Right ventricle myocardium inferior (tissue), 1 donor: ENCODE measurements around the gene CWF19L1. TPM values are rescaled to one million over a fixed set of nuclear protein-coding genes. Genes with fewer than 3 reads are reported as not detected.
A peak's percentile ranks its signal among the peaks of the same experiment; 100 is the strongest.
"Not testable (repeated sequence)": the region's sequence is repeated elsewhere in the genome, so short reads cannot be mapped to it uniquely, and the experiment has no call there.

ENCODE experiments used
- ATAC-seq: fragments of 200-7000 bp; cut with Tn5 transposase; one replicate; pipeline ENCODE4 v1.9.1; 2020; ENCODE audit warnings: mild to moderate bottlenecking, moderate library complexity
- DNase-seq: peaks from one replicate; pipeline ENCODE4 v3.0.0; 2021; ENCODE audit errors: missing footprints
- intact Hi-C: fragments of 100-400 bp; cut with DNase I; formaldehyde crosslinking; loops from one replicate; pipeline ENCODE4 v1.11.0; 2022
- long read RNA-seq: library from polyadenylated mRNA; unstranded; transcript quantifications from one replicate; pipeline ENCODE4 v2.0.0, GENCODE V29; 2021
- total RNA-seq: library from RNA; stranded (reverse); fragmentation: NEBNext Ultra II Directional; extraction: Animal tissue kit (Norgen Biotek cat#: 25700); gene quantifications from one replicate; pipeline ENCODE4 v1.2.1, GENCODE V29; 2021
- donor health status: DM: no; HTN: yes; CAD: no; lungs with severe emphysema.

The CWF19L1 gene
- total RNA-seq: 12.9 TPM
- long read RNA-seq, transcript CWF19L1-201 (14 exons, 1,815 nt): major isoform, 7 of 8 reads
- long read RNA-seq, partial matches to known transcripts: 0 of 8 reads
- long read RNA-seq, other reads (novel, unspliced or antisense): 1 of 8 reads

GRCh38 chr10:100267239-100268104 lies at the start of gene CWF19L1:
TSS of gene CWF19L1 (minus strand) at chr10:100267638. CDS start at chr10:100267593, 45 bp downstream.
- intact Hi-C loops: loop anchor here (1.0 to 10.0 kb wide), 2 partner anchors 19 to 83 kb away; partner anchors contain the start of genes BLOC1S2 and ERLIN1
- ATAC-seq: peak; percentile 96
- DNase-seq: peak; percentile 90

DNA sequence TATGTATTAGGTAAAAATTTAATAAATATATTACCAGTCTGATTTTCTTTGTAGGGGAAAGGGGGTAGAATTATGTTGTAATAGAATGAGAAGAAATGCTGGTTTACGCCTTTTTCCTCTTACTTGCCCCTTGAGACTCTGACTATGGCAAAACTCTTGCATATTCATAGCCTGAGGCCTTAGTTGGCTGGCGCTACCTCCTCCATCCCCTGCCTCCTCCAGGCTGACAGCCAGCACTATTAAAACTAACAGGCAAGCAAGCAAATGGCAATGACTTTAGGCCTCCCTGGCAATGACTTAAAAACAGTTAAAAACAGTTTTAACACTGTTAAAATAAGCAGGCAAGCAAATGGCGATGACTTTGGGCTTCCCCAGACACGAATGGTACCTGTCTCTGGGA lies 48.2 kb upstream of the CWF19L1 start:
- DNase-seq: no peak
- no peak for ATAC-seq
- intact Hi-C loops: no loop called here

DNA sequence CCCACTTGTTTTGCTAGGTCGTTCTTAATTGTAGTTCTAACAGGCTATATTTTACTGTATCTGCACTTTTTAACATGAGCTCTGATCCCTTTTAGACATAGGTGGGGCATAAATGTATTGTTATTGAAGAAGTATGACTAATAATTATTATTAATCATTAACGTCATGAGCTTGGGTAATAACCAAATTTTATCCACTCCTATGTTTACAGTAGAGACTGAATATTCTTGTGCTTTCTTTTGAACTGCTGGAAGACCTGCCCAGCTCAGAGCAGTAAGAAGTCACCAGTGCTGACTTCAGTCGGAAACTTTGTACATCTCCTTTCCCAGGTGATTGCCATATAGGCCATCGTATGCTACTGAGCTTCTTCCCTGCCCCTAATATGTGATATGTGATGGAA lies 43.9 kb upstream of the CWF19L1 start:
- no peak for DNase-seq
- no peak for ATAC-seq
- intact Hi-C loops: no loop called here

GRCh38 chr10:100307684-100308083 lies 40.2 kb upstream of the CWF19L1 start:
- intact Hi-C loops: no loop called here
- ATAC-seq (no peak), DNase-seq (no peak)

GRCh38 chr10:100306861-100307260 lies 39.4 kb upstream of the CWF19L1 start:
- intact Hi-C loops: no loop called here
- ATAC-seq (no peak), DNase-seq (no peak)

GRCh38 chr10:100304414-100304813 lies 37.0 kb upstream of the CWF19L1 start:
- DNase-seq: no peak
- no peak for ATAC-seq
- intact Hi-C loops: no loop called here

- ATAC-seq: no peak
- DNase-seq: no peak
- intact Hi-C loops: no loop called here
Measured at GRCh38 chr10:100303724-100304319, 36.4 kb upstream of the CWF19L1 start.

DNA sequence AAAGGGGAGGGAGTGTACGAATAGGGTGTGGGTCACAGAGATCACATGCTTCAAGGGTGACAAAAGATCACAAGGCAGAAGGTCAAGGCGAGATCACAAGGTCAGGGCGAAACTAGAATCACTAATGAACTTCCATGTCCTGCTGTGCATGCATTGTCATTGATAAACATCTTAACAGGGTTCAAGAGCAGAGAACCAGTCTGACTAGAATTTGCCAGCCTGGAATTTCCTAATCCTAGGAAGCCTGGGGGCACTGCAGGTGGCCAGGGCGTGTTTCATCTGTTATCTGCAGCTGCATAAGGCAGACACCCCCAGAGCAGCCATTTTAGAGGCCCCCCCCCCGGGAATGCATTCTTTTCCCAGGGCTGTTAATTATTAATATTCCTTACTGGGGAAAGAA lies 33.7 kb upstream of the CWF19L1 start:
- DNase-seq, intact Hi-C loops, ATAC-seq: not testable (repeated sequence)

- DNase-seq: no peak
- intact Hi-C loops: no loop called here
Measured at GRCh38 chr10:100297242-100297641, 29.8 kb upstream of the CWF19L1 start.

GRCh38 chr10:100293066-100293465 lies 25.6 kb upstream of the CWF19L1 start:
- intact Hi-C loops: no loop called here
- DNase-seq (no peak), ATAC-seq (no peak)

More at GRCh38 chr10:100297242-100297641, 29.8 kb upstream of the CWF19L1 start:
- no peak for ATAC-seq

DNA sequence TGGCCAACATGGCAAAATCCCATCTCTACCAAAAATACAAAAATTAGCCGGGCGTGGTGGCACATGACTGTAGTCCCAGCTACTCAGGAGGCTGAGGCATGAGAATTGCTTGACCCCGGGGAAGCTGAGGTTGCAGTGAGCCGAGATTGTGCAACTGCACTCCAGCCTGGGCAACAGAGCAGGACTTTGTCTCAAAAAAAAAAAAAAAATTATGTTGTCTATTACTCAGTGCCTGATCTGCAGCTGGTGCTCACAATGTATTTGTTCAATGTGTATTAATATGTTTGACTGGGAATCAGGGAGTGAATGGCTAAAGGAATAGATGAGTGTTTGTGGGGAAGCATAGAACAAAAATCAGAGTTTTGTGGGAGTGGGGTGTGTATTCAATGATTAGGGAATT lies 24.9 kb upstream of the CWF19L1 start:
- intact Hi-C loops, DNase-seq: not testable (repeated sequence)
- peak; percentile 29 for ATAC-seq

- DNase-seq (no peak), ATAC-seq (no peak)
- intact Hi-C loops: no loop called here
Measured at GRCh38 chr10:100291356-100291755, 23.9 kb upstream of the CWF19L1 start.

DNA sequence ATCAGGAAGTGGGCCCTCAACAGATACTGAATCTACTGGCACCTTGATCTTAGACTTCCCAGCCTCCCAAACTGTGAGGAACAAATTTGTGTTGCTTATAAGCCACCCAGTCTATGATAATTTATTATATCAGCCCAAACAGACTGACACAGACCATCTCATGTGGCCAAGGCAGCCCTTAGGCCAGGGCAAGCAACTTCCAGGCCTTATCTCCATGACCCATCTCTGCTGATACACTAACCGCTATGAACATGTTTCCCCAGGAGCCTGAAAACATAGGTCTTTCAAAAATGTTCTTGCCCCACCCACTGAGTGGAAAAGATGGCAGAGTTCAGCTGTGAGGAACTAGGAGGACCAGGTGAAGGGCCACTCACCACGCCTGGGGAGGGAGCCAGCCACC lies 22.2 kb upstream of the CWF19L1 start:
- intact Hi-C loops: loop anchor here (5.0 kb wide), 1 partner anchor 83 kb away; no protein-coding TSS in a partner anchor
- ATAC-seq: no peak

DNA sequence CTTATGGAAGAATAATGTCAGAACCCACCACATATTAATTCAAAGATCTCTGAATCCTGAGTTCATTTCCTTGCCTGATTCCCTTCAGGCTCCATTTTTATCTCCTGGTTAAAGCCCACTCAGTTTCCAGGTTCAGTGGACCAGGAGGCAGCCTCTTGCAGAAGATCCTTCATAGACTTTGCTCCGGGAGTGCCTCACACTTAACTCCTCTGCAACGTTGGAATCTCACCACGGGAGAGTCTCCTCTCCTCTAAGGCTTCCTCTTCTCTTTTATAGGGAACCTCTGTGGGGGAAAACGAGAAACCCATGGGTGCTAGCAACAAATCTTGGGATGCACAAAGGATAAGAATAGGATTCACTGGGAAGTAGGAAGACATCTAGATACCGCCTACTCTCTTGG lies 20.8 kb upstream of the CWF19L1 start:
- no peak for DNase-seq
- ATAC-seq: no peak
- intact Hi-C loops: loop anchor here (5.0 kb wide), 1 partner anchor 84 kb away; no protein-coding TSS in a partner anchor

More for the DNA sequence above, 22.2 kb upstream of the CWF19L1 start:
- DNase-seq: no peak

DNA sequence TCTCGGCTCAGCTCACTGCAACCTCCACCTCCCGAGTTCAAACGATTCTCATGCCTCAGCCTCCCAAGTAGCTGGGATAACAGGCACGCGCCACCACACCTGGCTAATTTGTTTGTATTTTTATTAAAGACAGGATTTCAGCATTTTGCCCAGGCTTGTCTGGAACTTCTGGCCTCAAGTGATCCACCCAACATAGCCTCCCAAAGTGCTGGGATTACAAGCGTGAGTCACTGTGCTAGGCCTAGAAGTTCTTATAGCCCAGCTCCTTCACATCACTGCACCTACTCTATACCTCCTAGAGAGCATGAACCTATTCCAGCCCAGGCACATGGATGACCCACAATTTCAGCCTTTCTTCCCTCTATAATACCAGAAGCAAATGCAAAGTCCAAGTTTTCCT lies 20.3 kb upstream of the CWF19L1 start:
- no peak for ATAC-seq
- DNase-seq: no peak
- intact Hi-C loops: loop anchor here (5.0 kb wide), 1 partner anchor 85 kb away; no protein-coding TSS in a partner anchor

GRCh38 chr10:100286051-100287033 lies 18.9 kb upstream of the CWF19L1 start, which contains the start of gene BLOC1S2:
TSS of gene BLOC1S2 (minus strand) at chr10:100286680. CDS start at chr10:100286659, 21 bp downstream.
- intact Hi-C loops: loop anchor here (1.0 to 5.0 kb wide), 2 partner anchors 19 to 86 kb away; partner anchors contain the start of gene CWF19L1
- ATAC-seq (peak; percentile 99), DNase-seq (peak; percentile 91)

DNA sequence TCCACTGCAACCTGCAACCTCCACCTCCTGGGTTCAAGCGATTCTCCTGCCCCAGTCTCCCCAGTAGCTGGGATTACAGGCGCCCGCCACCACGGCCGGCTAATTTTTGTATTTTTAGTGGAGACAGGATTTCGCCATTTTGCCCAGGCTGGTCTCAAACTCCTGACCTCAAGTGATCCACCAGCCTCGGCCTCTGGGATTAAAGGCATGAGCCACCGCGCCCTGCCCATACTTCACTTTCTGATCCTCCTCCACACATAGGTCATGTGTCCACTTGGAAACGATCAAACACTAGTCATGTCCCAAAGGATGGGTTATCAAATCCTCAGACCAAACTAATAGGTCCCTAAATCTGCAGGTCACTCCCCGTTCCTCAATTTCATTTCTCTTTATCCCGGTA lies 17.9 kb upstream of the CWF19L1 start:
- not testable (repeated sequence) for ATAC-seq, DNase-seq
- intact Hi-C loops: loop anchor here (5.0 kb wide), 1 partner anchor 87 kb away; no protein-coding TSS in a partner anchor

- DNase-seq: no peak
Measured at GRCh38 chr10:100282907-100283306, 15.5 kb upstream of the CWF19L1 start.

More at GRCh38 chr10:100282907-100283306, 15.5 kb upstream of the CWF19L1 start:
- intact Hi-C loops: no loop called here
- ATAC-seq: no peak
